Endothelial cell of hepatic sinusoid (primary cell): Measurements from ENCODE around the gene NCK2.

ENCODE experiments used
- in situ Hi-C: cut with HindIII; loops from 2 replicates; pipeline ENCODE4 v1.10.0; 2017; ENCODE audit warnings: low sequenced_read_pairs

The NCK2 gene

GRCh38 chr2:105808423-105809096, 63.8 kb downstream of the NCK2 start:
- in situ Hi-C loops = no loop called here

- in situ Hi-C loops = no loop called here
These were observed 64.4 kb downstream of the NCK2 start for GRCh38 chr2:105809097-105809473.

- in situ Hi-C loops = no loop called here
These were observed 65.0 kb downstream of the NCK2 start for GRCh38 chr2:105809723-105810122.

DNA sequence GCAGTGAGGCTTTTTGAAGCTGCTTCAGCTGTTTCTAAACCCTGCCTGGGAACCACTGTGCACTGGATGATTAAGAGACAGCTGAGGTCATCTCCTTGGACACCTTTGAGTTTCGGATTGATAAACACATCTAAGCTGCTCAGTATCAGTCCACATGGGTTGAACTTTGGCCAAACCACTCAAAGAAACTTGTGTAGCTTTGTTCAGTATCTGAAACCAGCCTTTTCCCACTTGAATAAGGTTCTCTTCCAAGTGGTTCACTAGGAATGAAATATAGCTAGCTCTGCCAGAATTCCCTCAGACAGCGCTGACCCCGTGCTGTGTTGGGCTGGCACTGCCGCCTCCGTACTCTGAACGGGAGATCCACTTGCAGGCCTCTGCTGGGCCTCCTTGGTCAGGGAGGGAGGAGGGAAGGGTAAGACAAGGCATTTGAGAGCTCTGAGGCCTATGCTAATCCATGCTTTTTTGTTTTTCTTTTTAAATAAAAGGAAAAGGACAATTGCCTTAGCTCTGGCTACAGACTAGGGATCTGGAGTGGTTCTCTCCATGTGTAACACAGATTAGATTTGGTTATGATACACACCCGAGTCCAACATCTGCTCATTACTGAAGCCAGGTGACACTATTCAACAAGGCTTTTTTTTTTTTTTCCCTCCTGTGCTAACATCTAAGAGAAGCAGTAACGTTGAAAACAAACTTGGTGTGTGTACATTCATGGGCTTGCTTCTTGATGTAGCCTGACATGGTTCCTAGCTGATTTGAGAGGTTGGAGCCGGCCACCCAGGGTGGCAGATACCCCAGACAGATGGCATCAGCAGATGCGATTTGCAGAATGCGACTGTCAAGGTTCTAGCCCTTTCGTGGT, 67.7 kb downstream of the NCK2 start:
- in situ Hi-C loops = no loop called here

DNA sequence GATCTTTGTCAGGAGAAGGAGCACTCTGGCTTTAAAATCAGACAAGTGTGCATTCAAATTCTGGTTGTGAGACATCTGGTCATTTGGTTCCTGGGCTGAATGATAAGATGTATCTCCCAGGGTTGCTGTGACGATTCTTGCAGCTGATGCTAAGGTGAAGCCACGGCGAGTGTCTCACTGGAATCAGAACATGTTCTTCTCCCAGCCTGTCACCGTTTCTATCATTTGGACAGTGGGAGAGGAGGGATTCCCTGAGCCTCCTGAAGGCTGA, 68.3 kb downstream of the NCK2 start:
- in situ Hi-C loops = no loop called here

DNA sequence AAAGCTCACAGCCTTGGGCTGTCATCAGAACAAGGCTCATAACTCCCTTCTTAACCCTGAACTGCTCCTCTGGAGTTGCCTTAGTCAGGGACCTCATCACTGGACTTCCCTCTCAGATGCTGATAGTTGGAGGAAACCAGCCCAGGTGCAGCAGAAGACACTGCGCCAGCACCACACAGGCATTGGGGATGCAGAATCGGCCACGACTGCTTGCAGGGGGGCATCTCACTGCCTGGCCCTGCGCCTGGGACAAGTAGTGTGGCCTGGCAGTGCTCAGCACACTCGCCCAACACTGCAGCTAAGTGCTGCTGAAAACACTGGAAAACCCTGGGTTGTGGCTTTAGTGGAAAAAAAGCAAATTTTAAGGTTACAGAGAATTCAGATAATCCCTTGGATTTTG, 68.7 kb downstream of the NCK2 start:
- in situ Hi-C loops = no loop called here

DNA sequence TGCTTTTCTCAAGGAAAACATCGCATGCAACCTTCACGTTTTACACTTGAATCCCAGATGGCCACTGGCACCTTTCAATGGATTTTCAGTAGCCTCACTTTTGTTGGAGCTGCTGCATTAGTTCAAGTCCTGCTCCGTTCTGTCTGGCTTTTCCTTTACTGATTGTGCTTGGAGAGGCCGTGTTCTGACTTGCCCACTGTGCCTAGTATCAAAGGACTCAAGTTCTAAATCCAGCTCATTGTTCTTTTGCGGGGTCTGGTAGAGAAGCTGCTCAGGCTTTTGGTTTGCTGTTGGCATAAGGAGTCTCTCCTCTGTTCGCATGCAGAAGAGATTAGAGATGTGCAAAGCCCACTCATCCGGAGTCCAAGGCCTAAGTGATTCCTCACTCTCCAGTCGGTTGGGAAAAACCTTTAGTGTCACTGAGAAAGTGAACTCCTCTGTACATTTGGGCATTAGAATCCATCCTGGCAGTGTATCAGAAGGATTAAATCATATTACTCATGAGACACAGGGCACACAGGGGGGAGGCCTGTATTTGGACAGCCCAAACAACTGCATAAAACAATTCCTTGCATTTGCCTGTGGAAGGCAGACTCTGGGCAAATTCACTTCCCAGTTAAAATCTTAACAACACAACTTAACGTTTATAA, 69.7 kb downstream of the NCK2 start:
- in situ Hi-C loops = no loop called here

DNA sequence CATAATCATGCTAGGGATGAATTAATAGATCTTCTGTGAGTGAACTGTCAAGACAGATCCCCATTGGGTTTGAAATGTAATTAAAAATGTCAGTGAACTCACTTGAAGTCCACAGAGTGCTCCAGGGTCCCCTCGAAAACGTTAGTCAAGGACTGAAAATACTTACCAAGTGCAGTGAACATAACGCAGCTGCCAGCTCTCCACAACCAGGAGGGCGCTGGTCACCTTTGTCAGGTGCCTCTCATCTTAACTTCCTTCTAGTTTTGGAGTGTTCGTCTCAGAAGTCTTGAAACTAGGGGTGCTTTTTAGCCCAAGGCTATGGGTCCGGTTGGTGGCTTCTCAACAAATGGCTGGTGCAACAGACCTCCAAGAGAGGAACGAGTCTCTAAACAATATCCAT, 70.7 kb downstream of the NCK2 start:
- in situ Hi-C loops = no loop called here

DNA sequence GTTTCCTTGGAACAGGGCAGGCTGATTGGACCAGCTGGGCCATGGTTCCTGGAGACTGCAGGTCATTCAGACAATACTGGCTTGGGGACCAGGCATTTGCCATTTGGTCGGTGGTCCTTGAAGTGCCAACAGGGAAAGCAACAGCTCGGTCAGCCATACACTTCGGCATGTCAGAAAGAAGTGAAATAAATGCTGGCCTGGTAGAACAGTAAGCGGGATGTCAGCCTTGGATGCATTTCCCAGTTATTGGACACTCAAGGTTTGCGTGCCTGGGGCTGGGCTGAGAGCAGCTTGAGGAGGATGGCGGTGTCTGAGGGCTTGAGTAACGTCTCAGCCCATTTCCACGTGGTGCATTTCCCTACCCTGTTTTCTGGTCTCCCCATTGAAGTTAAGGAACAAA, 75.4 kb downstream of the NCK2 start:
- in situ Hi-C loops = no loop called here

DNA sequence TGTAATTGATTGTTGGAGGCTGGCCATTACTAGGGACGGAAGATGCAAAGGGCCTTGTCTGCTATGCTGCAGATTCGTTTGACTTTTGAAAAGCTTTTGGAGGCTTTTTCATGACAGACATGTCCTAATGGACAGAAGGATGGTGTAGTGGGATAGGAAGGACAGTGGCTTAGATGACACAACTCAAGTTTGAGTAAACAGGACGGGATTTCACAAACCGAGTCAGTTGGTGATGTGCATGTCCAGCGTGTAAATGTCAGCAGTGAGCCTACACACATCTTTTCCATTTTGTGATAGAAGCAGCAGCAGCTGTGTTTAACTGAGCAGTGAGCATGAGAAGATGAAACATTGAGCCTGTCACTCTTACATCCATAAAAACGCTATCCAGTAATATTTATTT, 76.0 kb downstream of the NCK2 start:
- in situ Hi-C loops = no loop called here

DNA sequence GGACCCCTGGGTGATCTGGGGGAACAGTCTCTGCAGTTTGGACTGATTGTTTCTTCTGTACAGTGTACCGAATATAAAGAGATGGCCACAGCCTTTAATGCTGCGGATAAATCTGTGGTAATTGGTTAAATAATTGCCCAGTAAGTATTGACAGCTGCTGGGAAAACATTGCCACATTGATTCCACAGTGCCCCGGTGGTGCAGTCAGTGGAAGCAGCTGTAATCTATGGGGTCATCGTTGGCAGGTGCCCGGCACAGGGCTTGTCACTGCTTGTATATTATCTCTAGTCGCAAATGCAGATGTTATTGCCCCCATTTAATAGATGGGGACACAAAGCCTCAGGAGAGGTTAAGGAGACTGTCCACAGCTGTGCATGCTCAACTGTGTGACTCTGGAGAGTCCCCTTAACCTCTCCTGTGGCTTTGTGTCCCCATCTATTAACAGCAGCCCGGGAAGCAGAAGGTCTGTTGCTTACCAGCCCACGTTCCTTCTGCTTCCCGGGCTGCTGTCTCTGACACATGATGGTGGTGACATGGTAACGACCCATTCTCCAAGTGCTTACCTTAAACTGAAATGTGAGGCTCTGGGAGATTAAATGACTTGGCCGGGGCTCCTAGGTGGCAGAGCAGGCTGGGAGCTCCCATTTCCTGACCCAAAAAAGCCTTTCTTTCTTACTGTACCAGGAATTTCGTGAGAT, 76.9 kb downstream of the NCK2 start:
- in situ Hi-C loops = no loop called here

GRCh38 chr2:105822186-105822585, 77.5 kb downstream of the NCK2 start:
- in situ Hi-C loops = no loop called here

DNA sequence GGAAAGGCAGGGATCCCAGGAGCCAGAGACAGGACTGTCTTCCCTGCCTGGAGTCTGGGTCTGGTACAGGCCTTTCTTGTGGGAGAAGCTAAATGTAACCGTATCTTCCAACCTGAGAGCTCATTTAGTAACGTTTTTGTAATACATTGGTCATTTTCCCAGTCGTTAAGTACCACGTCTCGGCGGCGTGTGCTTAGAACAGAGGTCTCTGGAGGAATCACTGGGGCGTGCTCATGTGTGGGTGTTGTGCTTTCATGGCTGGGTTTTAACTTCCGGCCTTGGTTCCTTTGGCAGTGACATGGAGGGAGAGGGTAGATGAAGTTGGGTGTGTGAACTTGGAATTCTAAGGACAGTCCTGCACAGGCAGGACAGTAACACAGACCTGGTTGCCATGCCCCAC, 79.7 kb downstream of the NCK2 start:
- in situ Hi-C loops = no loop called here

- in situ Hi-C loops = no loop called here
These were observed 82.8 kb downstream of the NCK2 start for GRCh38 chr2:105827351-105828096.

- in situ Hi-C loops = no loop called here
These were observed 83.8 kb downstream of the NCK2 start for GRCh38 chr2:105828558-105828957.

DNA sequence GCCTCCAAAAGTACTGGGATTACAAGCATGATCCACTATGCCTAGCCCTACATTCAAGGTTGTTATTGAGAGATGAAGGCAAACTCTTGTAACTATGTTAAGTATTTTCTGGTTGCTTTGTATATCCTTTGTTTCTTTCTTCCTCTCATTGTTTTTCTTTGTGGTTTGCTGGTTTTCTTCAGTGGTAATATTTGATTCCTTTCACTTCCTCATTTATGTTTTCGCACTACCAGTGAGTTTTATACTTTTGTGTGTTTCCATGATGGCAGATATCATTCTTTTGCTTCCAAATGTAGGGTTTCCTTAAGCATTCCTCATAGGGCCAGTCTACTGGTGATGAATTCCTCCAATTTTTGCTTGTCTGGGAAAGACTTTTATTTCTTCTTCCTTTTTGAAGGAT, 90.2 kb downstream of the NCK2 start:
- in situ Hi-C loops = no loop called here

DNA sequence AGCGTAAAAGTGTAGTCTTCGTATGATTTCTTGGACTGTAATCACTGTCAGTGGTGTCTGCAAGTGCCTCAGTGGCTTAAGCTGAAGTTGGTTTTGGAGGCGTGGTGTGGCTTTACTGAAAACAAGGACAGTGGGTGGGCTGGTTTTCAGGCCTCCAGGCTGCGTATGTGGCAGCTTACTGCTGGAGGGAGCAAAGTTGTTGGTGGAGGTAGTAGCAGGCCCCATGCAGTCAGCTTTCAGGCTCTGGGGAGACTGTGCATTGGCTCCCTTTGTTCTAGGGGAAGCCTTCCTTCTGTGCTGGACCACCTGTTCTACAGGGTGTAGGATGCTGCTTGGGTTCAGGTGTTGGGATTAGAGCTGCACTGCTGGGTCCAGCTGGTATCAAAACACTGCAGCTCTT, 91.6 kb downstream of the NCK2 start:
- in situ Hi-C loops = no loop called here

GRCh38 chr2:105836840-105837692, 92.4 kb downstream of the NCK2 start:
- in situ Hi-C loops = no loop called here

DNA sequence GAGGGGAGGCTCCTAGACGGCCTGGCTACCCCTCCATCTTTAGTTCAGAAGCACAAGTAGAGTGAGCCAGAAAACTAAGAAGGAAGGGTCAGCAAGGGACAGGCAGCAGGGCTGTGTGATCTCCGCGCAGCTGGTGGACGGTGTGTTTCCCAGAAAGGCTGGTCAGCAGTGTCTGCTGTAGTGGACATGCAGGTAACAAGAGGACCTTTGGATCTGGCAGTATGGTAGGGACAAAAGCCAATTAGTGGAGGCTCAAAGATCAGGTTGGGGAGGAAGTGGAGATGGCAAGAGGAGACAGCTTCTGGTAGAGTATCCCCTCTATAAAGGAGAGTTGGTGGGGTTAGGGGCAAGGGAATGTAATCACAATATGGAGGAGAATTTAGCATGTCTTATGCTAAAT, 95.1 kb downstream of the NCK2 start:
- in situ Hi-C loops = loop anchor here (5.0 kb wide), 1 partner anchor 52 kb away; no protein-coding TSS in a partner anchor

- in situ Hi-C loops = loop anchor here (5.0 kb wide), 1 partner anchor 54 kb away; no protein-coding TSS in a partner anchor
These were observed 96.2 kb downstream of the NCK2 start for GRCh38 chr2:105840933-105841332.
